Measurements from ENCODE around the gene RANBP17.

GRCh38 chr5:170993476-170993875 lies 131.7 kb downstream of the RANBP17 start:
- TF ChIP-seq CTCF (IDR thresholded peaks at IDR 0.05; ENCODE audit: poor library complexity, severe bottlenecking) (no peak), POLR2AphosphoS5 (IDR thresholded peaks at IDR 0.05) (no peak), SMC3 (conservative IDR thresholded peaks at IDR 0.05; ENCODE audit: poor library complexity) (no peak)
